NCI-H524 (cell line): ENCODE results near the gene DNTT.

Experiments
- DNase-seq, 2 experiments: peaks; one replicate each; lab custom pipeline; 2025; lab: John Stamatoyannopoulos, UW

Gene DNTT

GRCh38 chr10:96377816-96378294, 73.6 kb downstream of the DNTT start:
- no peak for DNase-seq

GRCh38 chr10:96378741-96379140, 74.5 kb downstream of the DNTT start:
- DNase-seq = no peak

- DNase-seq = no peak
These were observed 75.5 kb downstream of the DNTT start for GRCh38 chr10:96379758-96380157.

- DNase-seq = no peak
These were observed 76.6 kb downstream of the DNTT start for GRCh38 chr10:96380821-96381220.

GRCh38 chr10:96384506-96384905, 80.3 kb downstream of the DNTT start:
- no peak for DNase-seq

- DNase-seq = no peak
These were observed 82.9 kb downstream of the DNTT start for GRCh38 chr10:96387161-96387560.

- no peak for DNase-seq
These were observed 83.4 kb downstream of the DNTT start for GRCh38 chr10:96387601-96388000.
